HG03558 (cell line): Measurements from ENCODE around the gene SREK1IP1.
"Not testable (repeated sequence)": the region's sequence is repeated elsewhere in the genome, so short reads cannot be mapped to it uniquely, and the experiment has no call there.

ENCODE experiments used
- ATAC-seq: cut with Tn5 transposase; IDR thresholded peaks from one replicate; pipeline ENCODE4 v1.9.1; 2021; ENCODE audit warnings: moderate number of reproducible peaks; ENCODE audit not compliant: unreplicated experiment; ENCODE audit errors: extremely low read depth

The SREK1IP1 gene

GRCh38 chr5:64765804-64766504 lies 2.5 kb downstream of the SREK1IP1 start:
- ATAC-seq, result no peak

DNA sequence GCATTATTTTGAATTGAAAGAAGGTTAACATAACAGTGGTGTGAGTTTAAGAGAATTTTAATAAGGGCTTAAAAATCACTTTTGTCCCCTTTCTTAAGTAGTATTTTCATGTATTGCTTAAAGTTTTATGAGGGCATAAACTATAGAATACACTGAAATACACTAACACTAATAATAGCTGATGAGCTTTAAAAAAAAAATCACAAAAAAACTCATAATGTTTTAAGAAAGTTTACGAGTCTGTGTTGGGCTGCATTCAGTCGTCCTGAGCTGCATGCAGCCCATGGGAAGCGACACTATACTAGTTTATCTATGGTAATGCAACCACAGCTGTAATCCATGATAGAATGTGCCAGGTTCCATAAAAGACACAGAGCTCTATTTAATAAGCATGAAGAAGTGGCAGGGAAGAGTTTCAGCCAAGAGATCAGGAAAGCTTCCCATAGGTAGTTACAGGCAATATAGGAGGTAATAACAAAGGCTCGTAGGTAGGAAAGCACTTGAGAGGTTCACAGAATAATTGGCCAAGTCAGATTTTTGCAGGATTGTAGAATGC lies 4.5 kb downstream of the SREK1IP1 start:
- ATAC-seq, result no peak

DNA sequence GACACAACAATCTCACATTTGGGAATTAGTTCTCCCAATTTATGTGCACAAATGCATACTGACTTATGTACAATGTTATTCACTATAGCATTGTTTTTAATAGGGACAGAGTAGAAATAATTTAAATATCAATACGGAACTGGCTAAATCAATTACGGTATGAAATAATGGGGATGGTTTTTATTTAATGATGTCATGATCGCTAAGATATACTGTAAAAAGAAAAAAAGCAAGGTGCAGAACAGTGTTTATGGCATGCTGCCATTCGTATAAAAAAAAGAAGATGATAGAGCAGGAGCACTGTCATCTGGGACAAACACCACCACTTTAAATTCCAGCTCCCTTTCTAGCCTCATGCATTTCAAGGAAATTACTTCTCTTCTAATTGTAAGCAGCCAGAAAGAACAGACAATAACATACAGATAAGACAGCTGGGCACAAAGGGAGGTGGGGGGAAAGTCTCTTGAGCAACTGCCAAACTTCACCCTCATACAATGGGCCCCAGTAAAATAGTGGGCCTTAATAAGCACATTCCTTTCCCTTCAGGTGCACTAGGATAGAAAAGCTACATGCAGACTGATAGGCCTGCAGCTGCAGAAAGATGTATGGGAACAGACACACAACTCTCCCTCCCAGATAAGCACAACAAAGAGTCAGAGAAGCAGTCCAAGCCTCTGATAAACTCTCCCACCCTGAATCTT lies 8.4 kb downstream of the SREK1IP1 start:
- no peak for ATAC-seq

DNA sequence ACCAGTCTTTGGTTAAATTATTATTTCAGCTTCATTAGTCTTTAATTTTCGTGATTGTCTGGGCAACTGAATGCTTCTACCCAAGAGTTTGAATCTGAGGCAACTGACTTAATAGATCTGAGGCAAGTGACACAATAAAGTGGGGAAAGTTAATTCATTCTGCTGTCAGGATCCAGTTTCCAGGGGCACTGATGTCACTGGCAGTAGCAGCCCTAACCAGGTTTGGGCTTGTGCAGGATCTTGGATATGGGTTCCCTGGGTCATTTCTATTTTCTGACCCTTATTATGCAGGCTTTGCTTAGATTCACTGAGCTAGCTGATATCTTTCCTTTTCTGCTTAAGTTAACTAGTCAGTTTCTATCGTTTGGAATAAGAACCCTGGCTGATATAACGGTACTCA lies 9.6 kb downstream of the SREK1IP1 start:
- no peak for ATAC-seq

GRCh38 chr5:64754066-64754465 lies 14.4 kb downstream of the SREK1IP1 start:
- ATAC-seq, result no peak

DNA sequence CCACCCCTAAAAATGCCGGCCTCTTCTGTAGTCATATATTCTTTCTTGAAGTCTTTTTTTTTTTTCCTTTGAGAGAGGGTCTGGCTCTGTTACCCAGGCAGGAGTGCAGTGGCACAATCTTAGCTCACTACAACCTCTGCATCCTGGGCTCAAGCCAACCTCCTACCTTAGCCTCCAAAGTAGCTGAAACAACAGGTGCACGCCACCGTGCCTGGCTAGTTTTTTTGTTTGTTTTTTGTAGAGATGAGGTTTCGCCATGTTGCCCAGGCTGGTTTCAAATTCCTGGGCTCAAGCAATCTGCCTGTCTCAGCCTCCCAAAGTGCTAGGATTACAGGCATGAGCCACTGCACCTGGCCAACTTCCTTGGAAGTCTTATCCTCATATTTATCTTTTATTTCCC lies 19.1 kb downstream of the SREK1IP1 start:
- ATAC-seq, result no peak

- no peak for ATAC-seq
Measured at GRCh38 chr5:64746446-64746845, 22.0 kb downstream of the SREK1IP1 start.

- ATAC-seq, result no peak
Measured at GRCh38 chr5:64744914-64745313, 23.6 kb downstream of the SREK1IP1 start.

- no peak for ATAC-seq
Measured at GRCh38 chr5:64742821-64743220, 25.7 kb downstream of the SREK1IP1 start.

GRCh38 chr5:64742411-64742810 lies 26.1 kb downstream of the SREK1IP1 start:
- ATAC-seq, result no peak

GRCh38 chr5:64727150-64727549 lies 41.3 kb downstream of the SREK1IP1 start:
- no peak for ATAC-seq

DNA sequence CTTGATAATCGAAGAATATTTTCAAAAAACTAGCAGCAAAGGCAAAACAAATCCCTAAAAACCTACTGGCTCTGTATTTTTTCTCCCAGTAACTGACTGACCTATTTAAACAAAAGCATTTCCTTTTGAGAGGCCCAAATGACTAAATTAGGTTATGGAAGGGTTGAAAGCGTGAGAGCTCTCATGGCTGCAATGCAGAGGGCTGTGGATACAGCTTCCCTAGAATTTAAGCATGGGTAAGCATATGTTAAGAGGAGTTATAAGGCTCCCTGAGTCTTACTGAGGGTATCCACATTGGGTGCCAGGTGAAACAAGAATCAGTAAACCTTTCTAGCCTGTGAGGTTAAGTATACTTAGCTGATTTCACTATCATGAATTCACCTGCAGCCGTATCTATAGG lies 45.9 kb downstream of the SREK1IP1 start:
- no peak for ATAC-seq

GRCh38 chr5:64714495-64714894 lies 54.0 kb downstream of the SREK1IP1 start:
- not testable (repeated sequence) for ATAC-seq

DNA sequence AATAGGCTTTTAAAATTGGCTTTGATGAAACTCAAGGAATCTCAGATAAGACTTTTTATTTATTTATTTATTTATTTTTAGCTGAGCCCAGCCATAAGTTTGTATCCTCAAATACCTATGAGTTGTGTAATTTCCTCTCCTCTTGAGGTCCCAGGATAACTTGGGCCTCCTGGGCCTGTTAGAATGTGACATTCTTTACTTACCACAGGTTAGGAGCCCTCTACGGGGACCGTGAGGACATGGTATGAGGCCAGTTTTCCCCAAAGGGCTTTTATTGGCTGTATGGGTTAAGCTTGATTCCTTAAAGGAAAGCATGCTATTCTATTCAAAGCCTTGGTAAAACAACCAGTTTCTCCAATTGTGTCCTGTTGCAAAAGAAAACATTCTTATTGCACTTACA lies 61.3 kb downstream of the SREK1IP1 start:
- ATAC-seq, result no peak

DNA sequence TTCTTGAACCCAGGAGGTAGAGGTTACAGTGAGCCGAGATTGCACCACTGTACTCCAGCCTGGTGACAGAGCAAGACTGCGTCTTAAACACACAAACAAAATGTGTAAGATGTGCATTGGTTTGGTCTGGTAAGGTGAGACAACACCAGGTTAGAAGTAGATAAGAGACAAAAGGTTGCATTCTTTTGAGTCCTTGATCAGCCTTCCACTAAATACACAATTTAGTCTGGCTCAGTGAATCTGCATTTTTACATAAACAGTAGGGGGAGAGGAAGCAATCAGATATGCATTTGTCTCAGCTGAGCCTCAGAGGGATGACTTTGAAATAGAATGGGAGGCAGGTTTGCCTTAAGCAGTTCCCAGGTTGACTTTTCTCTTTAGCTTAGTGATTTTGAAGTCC lies 62.4 kb downstream of the SREK1IP1 start:
- not testable (repeated sequence) for ATAC-seq

GRCh38 chr5:64700765-64701164 lies 67.7 kb downstream of the SREK1IP1 start:
- ATAC-seq, result no peak

DNA sequence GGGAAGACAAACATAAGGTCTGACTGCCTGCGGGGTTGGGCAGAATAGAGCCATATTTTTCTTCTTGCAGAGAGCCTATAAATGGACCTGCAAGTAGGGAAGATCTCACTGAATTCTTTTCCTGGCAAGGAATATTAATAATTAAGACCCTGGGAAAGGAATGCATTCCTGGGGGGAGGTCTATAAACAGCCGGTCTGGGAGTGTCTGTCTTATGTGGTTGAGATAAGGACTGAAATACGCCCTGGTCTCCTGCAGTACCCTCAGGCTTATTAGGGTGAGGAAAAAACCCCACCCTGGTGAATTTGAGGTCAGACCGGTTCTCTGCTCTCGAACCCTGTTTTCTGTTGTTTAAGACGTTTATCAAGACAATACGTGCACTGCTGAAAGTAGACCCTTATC lies 72.1 kb downstream of the SREK1IP1 start:
- ATAC-seq, result not testable (repeated sequence)

DNA sequence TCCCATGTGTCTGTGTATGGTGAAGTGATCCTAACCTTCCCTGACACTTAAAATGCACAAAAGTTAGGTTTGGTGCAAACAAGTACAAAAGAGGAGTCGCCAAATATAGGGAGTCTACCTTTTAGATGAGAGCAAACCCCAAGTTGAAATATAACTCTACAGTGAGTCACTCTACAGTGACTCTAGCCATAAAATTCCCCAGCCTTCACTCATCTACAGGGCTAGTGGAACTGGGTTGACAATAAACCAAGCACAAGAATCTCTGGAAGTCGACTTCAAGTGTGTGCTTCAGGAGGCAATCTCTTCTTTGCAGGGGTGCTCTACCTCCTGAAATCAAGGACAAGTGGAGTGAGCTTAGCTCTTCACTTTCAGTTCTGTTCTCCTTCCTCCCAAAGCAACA lies 74.9 kb downstream of the SREK1IP1 start:
- ATAC-seq, result no peak

- no peak for ATAC-seq
Measured at GRCh38 chr5:64691291-64691690, 77.2 kb downstream of the SREK1IP1 start.

DNA sequence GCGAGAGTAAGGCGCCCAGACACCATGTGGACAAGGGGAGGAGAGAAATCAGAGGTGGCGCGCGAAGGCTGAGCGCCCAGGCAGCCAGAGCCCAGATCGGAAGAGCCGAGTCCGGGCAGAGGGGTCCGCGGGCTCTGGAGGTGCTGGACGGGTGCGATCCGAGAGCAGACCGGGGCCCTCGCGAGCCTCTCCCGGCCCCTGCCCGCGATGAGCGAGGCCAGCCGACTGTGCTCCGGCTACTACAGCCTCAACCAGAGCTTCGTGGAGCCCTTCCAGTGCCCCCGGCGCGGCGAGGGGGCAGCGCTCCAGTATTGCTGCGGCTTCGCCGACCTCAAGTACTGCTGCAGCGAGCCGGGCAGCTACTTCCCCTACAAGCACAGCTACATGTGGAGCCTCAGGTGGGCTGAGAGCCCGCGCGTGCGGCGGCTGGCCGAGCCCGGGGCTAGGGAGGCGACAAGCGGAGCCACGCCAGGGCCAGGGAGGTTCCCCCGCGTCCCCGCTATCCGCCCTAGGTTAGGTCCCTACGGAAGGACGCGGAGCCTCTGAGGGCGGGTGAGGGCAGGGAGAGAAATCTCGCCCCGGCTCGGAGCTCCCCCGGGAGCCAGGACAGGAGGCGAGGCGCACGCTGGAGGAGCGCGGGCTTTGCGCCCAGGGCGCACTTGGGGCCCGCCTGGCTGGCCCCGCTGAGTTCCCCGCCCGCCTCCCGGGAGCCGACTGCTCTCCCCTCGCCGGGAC lies 77.9 kb downstream of the SREK1IP1 start, which contains the start of gene SHISAL2B:
Gene SHISAL2B (plus strand): TSS at position 87 of the 735 bp plus-strand sequence. CDS start 121 bp downstream, at position 208.
- no peak for ATAC-seq

DNA sequence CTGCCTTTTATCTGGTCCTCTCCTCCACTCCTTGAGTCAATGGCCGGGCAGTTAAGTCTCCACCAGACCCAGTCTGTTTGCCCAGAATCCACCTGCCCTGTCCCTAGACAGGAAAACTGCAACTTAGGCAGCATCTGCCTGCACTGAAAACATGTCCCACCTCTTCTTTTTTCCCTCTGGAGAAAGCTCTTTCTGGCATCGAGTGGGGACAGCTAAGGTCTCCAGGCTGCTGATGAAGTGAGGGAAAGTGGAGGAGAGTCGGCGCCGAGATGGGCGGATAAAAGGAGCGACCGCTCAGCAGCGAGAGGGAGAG lies 78.4 kb downstream of the SREK1IP1 start:
- no peak for ATAC-seq
